ENCODE measurements around the gene S100Z. TPM values are rescaled to one million over a fixed set of nuclear protein-coding genes. Genes with fewer than 3 reads are reported as not detected.

S100Z gene
- total RNA-seq (2014; rRNA removed; shearing (Covaris generic); ENCODE audit: low replicate concordance): 20.4 and 22.4 TPM in 2 replicates

GRCh38 chr5:76849419-76850291, at the start of gene S100Z:
TSS of gene S100Z (plus strand) at chr5:76850014. CDS start at chr5:76875360, 25,346 bp downstream.
- Histone ChIP-seq H3K27me3 (ENCODE audit: low read length) (no peaks in the 10 kb centered on the region), H3K9me2 (replicated peaks; ENCODE audit: insufficient read depth, low read length) (no peaks in the 10 kb centered on the region), H3K27ac (ENCODE audit: low read length) (no peak within 1 kb of the TSS), H3K79me2 (ENCODE audit: low read length) (no peaks in the 10 kb centered on the region), H3K9ac (ENCODE audit: low read length) (no peak within 1 kb of the TSS), H3K4me2 (ENCODE audit: low read depth, low read length, poor library complexity, severe bottlenecking) (no peak within 1 kb of the TSS), H3K4me3 (ENCODE audit: low read length) (no peak within 1 kb of the TSS), H2AFZ (ENCODE audit: low read length) (no peak within 1 kb of the TSS), H3K9me3 (ENCODE audit: low read length) (no peaks in the 10 kb centered on the region), H4K20me1 (ENCODE audit: insufficient read depth, low read depth, low read length) (no peaks in the 10 kb centered on the region), H3K4me1 (ENCODE audit: low read length) (peaks cover 2% of the 10 kb centered on the region; the same call in 1 of the 2 replicates), H3K36me3 (ENCODE audit: insufficient read depth, low read length) (no peaks in the 10 kb centered on the region)
- DNase-seq: no peak

- Histone ChIP-seq H3K27me3 (ENCODE audit: low read length) (no peaks in the 10 kb centered on the region), H3K4me3 (ENCODE audit: low read length) (no peak overlapping the region), H3K4me2 (ENCODE audit: low read depth, low read length, poor library complexity, severe bottlenecking) (no peak overlapping the region), H3K9ac (ENCODE audit: low read length) (no peak overlapping the region), H4K20me1 (ENCODE audit: insufficient read depth, low read depth, low read length) (no peaks in the 10 kb centered on the region), H3K79me2 (ENCODE audit: low read length) (no peaks in the 10 kb centered on the region), H3K27ac (ENCODE audit: low read length) (no peak overlapping the region), H3K4me1 (ENCODE audit: low read length) (no peaks in the 10 kb centered on the region), H3K9me2 (replicated peaks; ENCODE audit: insufficient read depth, low read length) (no peaks in the 10 kb centered on the region), H3K9me3 (ENCODE audit: low read length) (no peaks in the 10 kb centered on the region), H2AFZ (ENCODE audit: low read length) (no peak overlapping the region), H3K36me3 (ENCODE audit: insufficient read depth, low read length) (no peaks in the 10 kb centered on the region)
- no peak for DNase-seq
Observed at GRCh38 chr5:76800579-76800978, 49.2 kb upstream of the S100Z start.

- Histone ChIP-seq H3K4me3 (ENCODE audit: low read length) (no peak overlapping the region), H3K79me2 (ENCODE audit: low read length) (no peaks in the 10 kb centered on the region), H3K27me3 (ENCODE audit: low read length) (no peaks in the 10 kb centered on the region), H3K9me3 (ENCODE audit: low read length) (no peaks in the 10 kb centered on the region), H2AFZ (ENCODE audit: low read length) (no peak overlapping the region), H3K4me1 (ENCODE audit: low read length) (no peaks in the 10 kb centered on the region), H3K27ac (ENCODE audit: low read length) (no peak overlapping the region), H3K4me2 (ENCODE audit: low read depth, low read length, poor library complexity, severe bottlenecking) (no peak overlapping the region), H3K36me3 (ENCODE audit: insufficient read depth, low read length) (no peaks in the 10 kb centered on the region), H3K9me2 (replicated peaks; ENCODE audit: insufficient read depth, low read length) (no peaks in the 10 kb centered on the region), H3K9ac (ENCODE audit: low read length) (no peak overlapping the region), H4K20me1 (ENCODE audit: insufficient read depth, low read depth, low read length) (no peaks in the 10 kb centered on the region)
- DNase-seq: no peak
Observed at GRCh38 chr5:76801159-76801802, 48.5 kb upstream of the S100Z start.

GRCh38 chr5:76801803-76802195, 48.0 kb upstream of the S100Z start:
- H2AFZ ChIP-seq (ENCODE audit: low read length): no peak overlapping the region
- no peaks in the 10 kb centered on the region for H3K9me2 ChIP-seq (replicated peaks; ENCODE audit: insufficient read depth, low read length)
- H3K4me2 ChIP-seq (ENCODE audit: low read depth, low read length, poor library complexity, severe bottlenecking): no peak overlapping the region

GRCh38 chr5:76804266-76804665, 45.5 kb upstream of the S100Z start:
- Histone ChIP-seq H3K4me1 (ENCODE audit: low read length) (no peaks in the 10 kb centered on the region), H3K79me2 (ENCODE audit: low read length) (no peaks in the 10 kb centered on the region), H2AFZ (ENCODE audit: low read length) (no peak overlapping the region), H3K4me3 (ENCODE audit: low read length) (no peak overlapping the region), H3K4me2 (ENCODE audit: low read depth, low read length, poor library complexity, severe bottlenecking) (no peak overlapping the region), H3K9me2 (replicated peaks; ENCODE audit: insufficient read depth, low read length) (no peaks in the 10 kb centered on the region), H3K27ac (ENCODE audit: low read length) (no peak overlapping the region), H3K9me3 (ENCODE audit: low read length) (no peaks in the 10 kb centered on the region), H3K27me3 (ENCODE audit: low read length) (no peaks in the 10 kb centered on the region), H4K20me1 (ENCODE audit: insufficient read depth, low read depth, low read length) (no peaks in the 10 kb centered on the region), H3K36me3 (ENCODE audit: insufficient read depth, low read length) (no peaks in the 10 kb centered on the region), H3K9ac (ENCODE audit: low read length) (no peak overlapping the region)
- DNase-seq: no peak

More at GRCh38 chr5:76801803-76802195, 48.0 kb upstream of the S100Z start:
- H3K9ac ChIP-seq (ENCODE audit: low read length): no peak overlapping the region
- DNase-seq: no peak
- H3K36me3 ChIP-seq (ENCODE audit: insufficient read depth, low read length): no peaks in the 10 kb centered on the region
- H3K79me2 ChIP-seq (ENCODE audit: low read length): no peaks in the 10 kb centered on the region
- H4K20me1 ChIP-seq (ENCODE audit: insufficient read depth, low read depth, low read length): no peaks in the 10 kb centered on the region
- no peak overlapping the region for H3K27ac ChIP-seq (ENCODE audit: low read length)
- no peaks in the 10 kb centered on the region for H3K27me3 ChIP-seq (ENCODE audit: low read length)
- no peak overlapping the region for H3K4me3 ChIP-seq (ENCODE audit: low read length)
- no peaks in the 10 kb centered on the region for H3K9me3 ChIP-seq (ENCODE audit: low read length)
- no peaks in the 10 kb centered on the region for H3K4me1 ChIP-seq (ENCODE audit: low read length)

- Histone ChIP-seq H3K9me3 (ENCODE audit: low read length) (no peaks in the 10 kb centered on the region), H3K4me1 (ENCODE audit: low read length) (no peaks in the 10 kb centered on the region), H3K4me2 (ENCODE audit: low read depth, low read length, poor library complexity, severe bottlenecking) (no peak overlapping the region), H3K27ac (ENCODE audit: low read length) (no peak overlapping the region), H3K79me2 (ENCODE audit: low read length) (no peaks in the 10 kb centered on the region), H3K36me3 (ENCODE audit: insufficient read depth, low read length) (no peaks in the 10 kb centered on the region), H3K9me2 (replicated peaks; ENCODE audit: insufficient read depth, low read length) (no peaks in the 10 kb centered on the region), H2AFZ (ENCODE audit: low read length) (no peak overlapping the region), H3K9ac (ENCODE audit: low read length) (no peak overlapping the region), H3K27me3 (ENCODE audit: low read length) (no peaks in the 10 kb centered on the region), H3K4me3 (ENCODE audit: low read length) (no peak overlapping the region), H4K20me1 (ENCODE audit: insufficient read depth, low read depth, low read length) (no peaks in the 10 kb centered on the region)
- no peak for DNase-seq
Observed at GRCh38 chr5:76805821-76806505, 43.9 kb upstream of the S100Z start.

- H3K27ac ChIP-seq (ENCODE audit: low read length): no peak overlapping the region
- no peaks in the 10 kb centered on the region for H3K9me3 ChIP-seq (ENCODE audit: low read length)
- no peaks in the 10 kb centered on the region for H3K79me2 ChIP-seq (ENCODE audit: low read length)
- no peaks in the 10 kb centered on the region for H3K27me3 ChIP-seq (ENCODE audit: low read length)
- H3K36me3 ChIP-seq (ENCODE audit: insufficient read depth, low read length): no peaks in the 10 kb centered on the region
- H3K4me2 ChIP-seq (ENCODE audit: low read depth, low read length, poor library complexity, severe bottlenecking): no peak overlapping the region
- no peak for DNase-seq
- H2AFZ ChIP-seq (ENCODE audit: low read length): no peak overlapping the region
- H3K9me2 ChIP-seq (replicated peaks; ENCODE audit: insufficient read depth, low read length): no peaks in the 10 kb centered on the region
- no peaks in the 10 kb centered on the region for H4K20me1 ChIP-seq (ENCODE audit: insufficient read depth, low read depth, low read length)
- H3K9ac ChIP-seq (ENCODE audit: low read length): no peak overlapping the region
- H3K4me1 ChIP-seq (ENCODE audit: low read length): no peaks in the 10 kb centered on the region
- no peak overlapping the region for H3K4me3 ChIP-seq (ENCODE audit: low read length)
Observed at GRCh38 chr5:76807296-76807695, 42.5 kb upstream of the S100Z start.

GRCh38 chr5:76808141-76808691, 41.6 kb upstream of the S100Z start:
- H3K9me3 ChIP-seq (ENCODE audit: low read length): no peaks in the 10 kb centered on the region
- H3K9ac ChIP-seq (ENCODE audit: low read length): no peak overlapping the region
- no peaks in the 10 kb centered on the region for H4K20me1 ChIP-seq (ENCODE audit: insufficient read depth, low read depth, low read length)
- no peaks in the 10 kb centered on the region for H3K9me2 ChIP-seq (replicated peaks; ENCODE audit: insufficient read depth, low read length)
- H3K4me2 ChIP-seq (ENCODE audit: low read depth, low read length, poor library complexity, severe bottlenecking): no peak overlapping the region
- no peak overlapping the region for H3K4me3 ChIP-seq (ENCODE audit: low read length)
- H3K27me3 ChIP-seq (ENCODE audit: low read length): no peaks in the 10 kb centered on the region
- no peak overlapping the region for H2AFZ ChIP-seq (ENCODE audit: low read length)
- DNase-seq: no peak
- no peaks in the 10 kb centered on the region for H3K79me2 ChIP-seq (ENCODE audit: low read length)
- no peaks in the 10 kb centered on the region for H3K4me1 ChIP-seq (ENCODE audit: low read length)
- H3K36me3 ChIP-seq (ENCODE audit: insufficient read depth, low read length): no peaks in the 10 kb centered on the region
- H3K27ac ChIP-seq (ENCODE audit: low read length): no peak overlapping the region
